ENCODE results near the gene MIDN. TPM values are rescaled to one million over a fixed set of nuclear protein-coding genes. Genes with fewer than 3 reads are reported as not detected.

MIDN gene
- total RNA-seq, 2 donors from 2014 or later, result 76.5 to 86.3 TPM

DNA sequence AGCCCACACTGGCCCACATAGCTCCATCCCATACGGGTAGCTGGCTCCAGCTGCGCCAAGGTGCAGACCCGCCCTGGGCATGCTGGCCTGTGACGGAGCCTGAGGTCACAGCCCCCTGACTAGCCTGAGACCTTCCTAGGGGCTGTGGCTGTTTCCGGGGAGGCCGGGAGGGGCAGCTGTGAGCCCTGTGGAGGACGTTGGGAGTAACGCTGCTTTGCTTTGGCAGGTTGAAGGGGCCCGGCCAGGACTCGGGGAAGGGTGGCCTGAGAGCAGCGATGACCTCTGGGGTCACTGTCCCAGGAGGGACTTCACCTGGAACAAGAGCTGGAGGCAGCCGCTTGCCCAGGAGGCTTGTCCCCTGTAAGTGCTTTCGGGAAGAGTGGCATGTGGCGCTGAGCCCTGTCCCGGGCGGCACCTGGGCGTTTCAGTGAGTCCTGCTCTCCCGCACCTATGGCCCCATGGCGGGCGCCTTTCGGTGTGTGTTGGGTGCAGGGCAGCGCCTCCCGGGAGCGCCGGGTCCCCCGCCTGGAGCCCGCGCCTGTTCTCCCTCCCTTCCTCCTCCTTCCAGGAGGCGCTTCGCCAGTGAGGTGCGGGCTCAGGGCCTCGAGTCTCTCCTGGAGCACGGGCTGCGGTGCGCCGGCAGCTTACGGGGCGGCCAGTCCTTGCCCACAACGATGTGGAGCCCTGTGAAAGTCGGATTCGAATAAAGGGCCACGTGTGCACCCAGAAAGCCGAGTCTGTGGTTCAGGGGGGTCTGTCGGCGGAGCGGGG, 25.9 kb downstream of the MIDN start:
- intact Hi-C loops (cut with DNase I), result loop anchor here in 1 of 2 donors (10.0 kb wide), 1 partner anchor 111 kb away; the partner anchor contains the start of gene NDUFS7
- DNase-seq (ENCODE audit: low spot score), result no peak

DNA sequence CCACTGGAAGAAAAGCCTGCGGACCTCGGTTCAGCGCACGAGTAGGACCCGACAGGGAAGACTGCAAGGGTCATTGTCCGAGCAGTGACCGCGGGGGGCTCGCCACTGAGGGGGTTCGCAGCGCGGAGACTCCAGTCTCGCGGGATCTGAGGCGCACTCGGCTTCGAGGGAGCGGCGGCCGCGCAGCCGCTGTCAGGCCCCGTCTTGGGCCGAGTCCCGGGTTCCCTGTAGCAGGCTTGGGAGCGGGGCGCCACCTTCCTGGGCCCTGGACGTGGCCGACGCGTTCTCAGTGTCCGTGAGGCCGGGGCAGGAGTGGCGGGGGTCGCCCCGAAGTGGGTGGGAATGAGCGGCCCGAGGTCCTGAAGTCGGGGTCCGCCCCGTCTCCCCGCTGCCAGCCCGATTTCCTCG, 26.5 kb downstream of the MIDN start:
- DNase-seq (ENCODE audit: low spot score), result peak; percentile 87
- intact Hi-C loops (cut with DNase I), result loop anchor here in 1 of 2 donors (10.0 kb wide), 1 partner anchor 110 kb away; the partner anchor contains the start of gene NDUFS7

DNA sequence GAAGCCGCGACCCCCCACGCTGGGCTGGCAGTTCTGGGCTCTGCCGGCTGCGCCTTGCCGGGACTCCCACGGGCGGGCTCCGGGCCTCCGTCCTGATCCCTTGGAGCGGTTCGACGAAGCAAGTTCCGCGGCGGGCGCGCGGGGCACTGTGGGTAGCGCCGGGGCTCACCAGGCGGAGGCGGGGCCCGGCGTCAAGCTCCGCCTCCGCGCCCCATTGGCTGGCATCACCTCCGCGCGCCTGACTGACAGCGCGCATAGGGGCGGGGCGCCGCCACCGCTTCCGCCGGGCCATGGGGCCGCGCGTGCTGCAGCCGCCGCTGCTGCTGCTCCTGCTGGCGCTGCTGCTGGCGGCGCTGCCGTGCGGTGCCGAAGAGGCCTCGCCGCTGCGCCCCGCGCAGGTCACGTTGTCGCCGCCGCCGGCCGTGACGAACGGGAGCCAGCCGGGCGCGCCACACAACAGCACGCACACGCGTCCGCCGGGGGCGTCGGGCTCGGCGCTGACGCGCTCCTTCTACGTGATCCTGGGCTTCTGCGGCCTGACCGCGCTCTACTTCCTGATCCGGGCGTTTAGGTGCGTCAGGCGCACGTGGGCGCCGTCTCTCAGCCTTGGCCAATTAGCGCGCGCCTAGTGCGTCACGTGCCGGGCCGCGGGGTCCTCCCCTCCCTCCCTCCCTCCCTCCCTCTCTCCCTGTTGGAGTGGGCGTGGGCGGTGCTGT, 27.0 kb downstream of the MIDN start, which contains the start of gene FAM174C:
FAM174C (plus strand) TSS at position 271 of the 716 bp plus-strand sequence; CDS start at position 291, 20 bp downstream.
- intact Hi-C loops (cut with DNase I), result loop anchor here in 1 of 2 donors (10.0 kb wide), 1 partner anchor 109 kb away; the partner anchor contains the start of gene NDUFS7
- DNase-seq (ENCODE audit: low spot score), result peak; percentile 99

DNA sequence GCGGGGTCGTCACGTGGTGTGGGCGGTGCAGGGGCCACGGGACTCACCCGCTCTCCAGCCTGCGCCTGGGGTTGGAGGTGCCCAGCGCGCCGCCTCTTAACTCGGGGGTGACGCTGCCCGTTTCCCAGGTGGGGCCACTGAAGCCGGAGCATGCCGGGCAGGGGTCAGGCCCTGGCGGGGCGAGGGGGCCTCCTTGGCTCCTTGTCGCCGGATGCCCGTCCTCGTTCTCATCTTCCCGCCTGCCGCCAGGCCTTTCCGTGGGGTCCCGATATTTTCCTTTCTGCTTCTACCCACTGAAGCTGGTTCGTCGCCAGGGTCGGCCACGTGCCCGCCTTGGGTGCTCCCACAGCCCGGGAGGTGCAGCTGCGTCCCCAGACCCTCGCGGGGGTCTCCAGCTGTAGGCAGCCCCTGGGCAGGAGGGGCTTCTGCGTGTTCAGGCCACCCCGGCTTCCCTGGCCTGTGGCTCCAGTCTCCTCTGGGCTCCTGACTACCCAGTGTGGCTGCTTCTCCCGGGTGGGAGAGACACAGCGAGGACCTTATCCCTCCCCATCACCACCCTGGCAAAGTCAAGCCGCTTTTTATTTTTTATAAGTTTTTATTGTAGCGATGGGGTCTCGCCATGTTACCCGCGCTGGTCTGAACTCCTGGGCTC, 27.7 kb downstream of the MIDN start:
- intact Hi-C loops (cut with DNase I), result loop anchor here in 1 of 2 donors (10.0 kb wide), 1 partner anchor 109 kb away; the partner anchor contains the start of gene NDUFS7
- no peak for DNase-seq (ENCODE audit: low spot score)

DNA sequence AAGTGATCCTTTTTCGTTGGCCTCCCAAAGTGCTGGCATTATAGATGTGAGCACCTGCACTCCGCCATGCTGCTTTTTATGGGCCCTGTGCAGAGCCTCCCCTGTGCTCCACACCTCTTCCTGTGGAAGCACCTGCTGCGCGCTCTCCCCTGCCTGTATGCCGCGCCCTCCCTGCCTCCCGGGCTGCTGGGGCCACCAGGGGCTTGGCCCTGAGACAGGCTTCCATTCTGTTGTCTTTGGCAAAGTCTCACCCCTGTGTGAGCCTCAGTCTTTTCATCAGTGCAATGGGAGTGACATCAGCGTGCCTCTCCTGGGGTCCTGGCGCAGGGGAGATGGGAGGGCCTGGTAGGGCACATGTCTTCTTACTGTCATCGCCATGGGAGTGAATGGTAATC, 28.2 kb downstream of the MIDN start:
- intact Hi-C loops (cut with DNase I), result loop anchor here in 1 of 2 donors (10.0 kb wide), 1 partner anchor 108 kb away; the partner anchor contains the start of gene NDUFS7
- DNase-seq (ENCODE audit: low spot score), result no peak

DNA sequence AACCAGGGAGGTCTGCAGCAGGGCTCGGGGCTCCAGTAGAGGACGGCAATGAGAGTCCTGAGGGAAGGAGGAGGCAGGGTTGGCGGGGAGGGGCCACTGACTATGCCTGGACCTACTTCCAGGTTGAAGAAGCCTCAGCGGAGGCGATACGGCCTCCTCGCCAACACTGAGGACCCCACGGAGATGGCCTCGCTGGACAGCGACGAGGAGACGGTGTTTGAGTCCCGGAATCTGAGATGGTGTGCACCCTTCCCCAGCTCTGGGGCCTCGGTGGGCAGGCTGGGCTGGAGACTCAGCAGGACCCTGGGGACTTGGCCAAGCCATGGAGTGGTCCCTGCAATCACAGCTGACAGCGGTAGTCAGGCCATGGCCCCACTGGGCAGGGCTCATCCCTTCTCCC, 28.7 kb downstream of the MIDN start:
- DNase-seq (ENCODE audit: low spot score), result no peak
- intact Hi-C loops (cut with DNase I), result loop anchor here in 1 of 2 donors (10.0 kb wide), 1 partner anchor 108 kb away; the partner anchor contains the start of gene NDUFS7

DNA sequence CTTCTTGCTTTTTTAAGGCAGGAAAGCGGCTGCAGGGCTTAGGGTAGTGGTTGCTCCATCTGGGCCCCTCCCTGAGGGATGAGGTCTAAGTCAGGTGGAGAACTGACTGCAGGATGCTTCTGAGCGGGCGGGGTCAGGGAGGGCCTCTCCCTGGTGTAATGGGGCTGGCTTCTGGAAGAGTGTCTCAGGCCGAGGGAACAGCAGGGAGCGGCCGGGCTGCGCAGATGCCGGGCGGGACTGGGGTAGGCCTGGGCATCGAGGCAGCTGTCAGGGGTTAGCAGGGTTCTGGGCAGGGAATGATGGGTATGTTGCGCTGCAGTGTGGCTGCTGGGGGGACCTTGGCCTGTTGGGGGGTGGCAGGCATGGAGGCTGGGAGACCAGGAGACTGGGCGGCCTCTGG, 29.7 kb downstream of the MIDN start:
- DNase-seq (ENCODE audit: low spot score), result no peak
- intact Hi-C loops (cut with DNase I), result loop anchor here in 1 of 2 donors (10.0 kb wide), 1 partner anchor 107 kb away; the partner anchor contains the start of gene NDUFS7

DNA sequence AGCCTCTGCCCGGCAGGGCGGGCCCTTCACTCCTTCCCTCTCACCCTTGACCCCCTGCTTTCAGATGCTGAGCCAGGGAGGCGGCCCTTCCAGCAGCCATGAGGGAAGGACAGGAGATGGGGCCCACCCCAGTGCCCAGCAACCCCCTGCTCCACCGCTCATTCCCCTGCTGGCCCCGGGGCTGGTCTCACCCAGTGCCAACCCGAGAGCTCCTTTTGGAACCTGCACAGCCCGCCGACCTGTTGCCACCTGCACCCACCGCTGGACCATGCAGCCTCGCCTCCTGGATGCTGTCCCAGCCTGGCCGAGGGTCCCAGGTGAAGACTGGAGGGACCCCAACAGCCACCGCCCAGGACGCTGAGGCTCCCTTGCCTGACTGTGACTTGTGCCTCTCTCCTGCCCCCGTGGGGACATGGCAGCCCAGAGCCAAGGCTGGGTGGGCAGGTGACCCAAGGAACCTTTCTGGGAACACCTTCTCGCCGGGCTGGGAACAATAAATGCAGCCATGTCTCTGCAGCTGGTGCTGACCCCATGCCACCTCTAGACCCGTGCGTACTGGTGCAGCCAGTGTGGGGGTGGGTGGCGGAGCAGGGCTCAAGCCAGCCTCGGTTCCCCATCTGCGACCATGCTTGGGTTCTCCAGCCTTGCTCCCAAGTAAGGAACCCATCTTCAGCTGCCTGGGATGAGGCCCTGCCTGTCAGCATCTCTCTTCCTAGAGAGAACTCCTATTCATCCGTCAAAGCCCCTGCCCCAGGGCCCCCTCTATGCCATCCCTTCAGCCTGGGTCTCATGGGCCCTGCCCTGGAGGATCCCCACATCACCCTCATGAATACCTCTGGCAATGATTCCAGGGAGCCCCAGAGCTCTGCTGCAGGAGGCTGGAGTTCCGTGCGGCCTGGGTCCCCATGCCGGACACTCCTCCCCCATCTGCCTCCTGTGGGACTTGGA, 30.6 kb downstream of the MIDN start:
- no peak for DNase-seq (ENCODE audit: low spot score)
- intact Hi-C loops (cut with DNase I), result loop anchor here in 1 of 2 donors (10.0 kb wide), 1 partner anchor 106 kb away; the partner anchor contains the start of gene NDUFS7

DNA sequence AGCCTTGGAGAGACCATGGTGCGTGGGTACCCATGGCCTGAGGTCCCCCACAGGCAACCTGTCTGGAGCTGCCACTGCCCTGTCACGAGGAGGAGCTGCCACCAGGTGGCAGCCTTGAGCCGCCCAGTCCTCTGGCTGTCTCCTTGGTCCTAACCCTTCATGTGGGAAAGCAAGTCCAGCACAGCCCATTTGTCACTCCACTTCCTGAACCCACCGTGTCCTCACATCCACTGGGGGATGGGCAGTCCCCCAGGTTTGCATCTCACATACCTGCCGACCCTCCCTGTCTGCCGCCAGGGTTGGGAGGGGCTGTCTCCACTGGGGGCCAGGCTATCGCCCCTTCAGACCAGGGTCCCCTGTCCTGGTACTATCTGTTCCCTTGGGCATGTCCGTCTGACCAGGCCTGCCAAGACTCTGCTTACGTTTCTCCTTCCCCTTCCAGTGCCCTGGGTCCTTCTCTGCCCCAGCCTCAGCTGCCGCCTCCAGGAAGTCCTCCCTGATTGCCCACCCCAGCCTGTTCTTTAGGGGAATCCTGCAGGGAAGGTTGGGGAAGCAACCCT, 31.5 kb downstream of the MIDN start:
- intact Hi-C loops (cut with DNase I), result loop anchor here (5.0 to 10.0 kb wide), 4 partner anchors 77 to 175 kb away; partner anchors contain the start of genes APC2 (in 1 of the 2), DAZAP1 (in 1 of the 2), GAMT (in 1 of the 2) and NDUFS7 (in 1 of the 2)
- DNase-seq (ENCODE audit: low spot score), result peak; percentile 94

DNA sequence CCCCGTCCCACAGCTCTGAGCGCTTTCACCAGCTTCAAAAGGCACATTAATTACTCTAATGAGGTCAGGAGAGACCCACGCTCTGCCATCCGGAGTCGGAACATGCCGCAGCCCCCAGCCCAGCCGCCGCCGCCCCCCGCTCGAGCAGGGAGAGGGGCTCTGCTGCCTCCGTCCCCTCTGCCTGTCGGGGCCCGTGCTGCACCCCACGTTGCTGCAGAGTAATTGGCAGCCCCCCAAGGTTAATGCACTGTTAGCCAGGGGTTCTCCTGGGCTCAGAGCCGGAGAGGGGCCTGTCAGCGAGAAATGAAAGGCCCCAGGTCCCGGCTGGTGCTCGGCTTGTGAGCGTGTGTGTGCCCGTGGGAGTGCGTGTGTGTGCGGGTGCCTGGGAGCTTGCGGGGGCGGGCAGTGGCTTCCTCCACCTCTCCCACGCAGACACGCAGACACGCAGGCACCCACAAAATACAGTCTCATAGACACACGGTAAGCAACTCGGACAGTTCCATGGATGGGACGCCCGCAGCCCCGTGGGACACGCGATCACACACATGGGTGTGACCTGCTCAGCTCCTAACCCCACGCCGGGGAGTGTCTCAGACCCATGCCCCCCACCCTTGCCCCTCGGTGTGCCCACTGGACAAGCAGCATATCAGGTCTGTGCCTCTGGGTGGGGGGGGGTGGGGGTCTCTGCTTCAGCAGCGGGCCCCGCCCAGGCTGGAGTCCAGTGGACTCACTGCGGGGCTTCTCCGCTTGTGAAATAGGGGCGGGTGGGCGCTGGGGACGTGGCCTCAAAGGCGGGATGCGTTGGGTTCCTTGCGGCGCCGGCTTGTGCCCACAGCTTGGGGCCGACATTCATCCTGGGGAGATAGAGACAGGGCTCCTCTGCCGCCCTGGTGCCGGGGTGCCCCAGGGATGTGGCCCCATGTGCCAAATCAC, 32.5 kb downstream of the MIDN start:
- intact Hi-C loops (cut with DNase I), result loop anchor here (5.0 to 10.0 kb wide), 3 partner anchors 76 to 174 kb away; partner anchors contain the start of genes APC2 (in 1 of the 2), DAZAP1 (in 1 of the 2) and GAMT (in 1 of the 2)
- DNase-seq (ENCODE audit: low spot score), result no peak

DNA sequence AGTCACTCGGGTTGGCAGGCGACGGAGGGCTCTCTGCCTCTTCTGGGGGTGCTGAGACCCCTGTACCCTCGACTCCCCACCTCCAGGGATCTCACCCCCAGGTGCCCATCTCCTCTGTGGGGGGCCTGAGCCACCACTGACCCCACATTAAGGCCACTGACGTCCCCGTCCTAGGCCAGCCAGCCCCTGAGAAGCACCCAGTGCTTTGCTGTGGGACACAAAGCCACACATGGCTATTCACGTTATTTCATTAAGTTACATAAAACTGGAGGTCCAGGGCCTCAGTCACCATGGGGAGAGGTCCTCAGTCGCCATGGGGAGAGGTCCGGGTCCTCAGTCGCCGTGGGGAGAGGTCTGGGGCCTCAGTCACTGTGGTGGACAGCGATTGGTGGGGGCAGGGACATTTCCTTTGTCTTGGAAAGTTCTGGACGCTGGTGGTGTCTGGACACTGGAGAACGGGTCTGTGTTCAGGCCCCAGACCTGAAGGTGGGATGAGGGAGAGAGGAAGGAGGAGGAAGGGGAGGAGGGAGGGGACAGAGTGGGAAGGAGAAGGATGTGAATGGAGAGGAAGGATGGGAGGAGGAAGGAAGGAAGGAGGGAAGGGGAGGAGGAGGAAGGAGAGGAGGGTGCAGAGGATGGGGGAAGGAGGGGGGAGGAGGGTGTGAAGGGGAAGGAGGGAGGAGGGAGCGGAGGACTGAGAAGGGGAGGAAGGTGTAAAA, 33.3 kb downstream of the MIDN start:
- intact Hi-C loops (cut with DNase I), result loop anchor here (5.0 to 10.0 kb wide), 3 partner anchors 76 to 173 kb away; partner anchors contain the start of genes APC2 (in 1 of the 2), DAZAP1 (in 1 of the 2) and GAMT (in 1 of the 2)
- DNase-seq (ENCODE audit: low spot score), result no peak

DNA sequence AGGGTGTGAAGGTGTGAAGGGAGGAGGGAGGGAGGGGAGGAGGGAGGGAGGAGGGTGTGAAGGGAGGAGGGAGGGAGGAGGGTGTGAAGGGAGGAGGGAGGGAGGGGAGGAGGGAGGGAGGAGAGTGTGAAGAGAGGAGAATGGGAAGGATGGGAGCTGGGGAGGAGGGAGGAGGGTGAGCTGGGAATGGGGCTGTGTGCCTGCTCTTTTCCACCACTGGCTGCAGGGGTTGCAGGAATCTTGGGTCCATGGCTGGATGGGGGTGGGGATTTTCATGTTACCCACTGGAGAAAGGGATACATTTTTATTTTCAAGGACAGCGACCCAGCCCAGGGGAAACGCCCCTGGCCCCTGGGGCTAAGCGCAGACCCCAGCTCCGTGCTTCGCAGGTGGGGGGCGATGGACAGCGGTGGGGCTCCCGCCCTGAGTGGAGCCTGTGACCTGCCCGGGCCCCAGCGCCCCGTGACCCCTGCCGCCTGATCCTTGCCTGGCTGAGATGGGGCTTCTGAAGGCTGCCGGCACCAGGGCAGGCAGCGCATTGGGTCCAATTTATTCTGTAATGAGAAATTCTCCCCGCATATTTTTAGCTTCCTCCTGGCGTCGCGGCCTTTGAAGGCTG, 34.3 kb downstream of the MIDN start:
- intact Hi-C loops (cut with DNase I), result loop anchor here (5.0 to 10.0 kb wide), 3 partner anchors 75 to 172 kb away; partner anchors contain the start of genes APC2 (in 1 of the 2), DAZAP1 (in 1 of the 2) and GAMT (in 1 of the 2)
- no peak for DNase-seq (ENCODE audit: low spot score)

DNA sequence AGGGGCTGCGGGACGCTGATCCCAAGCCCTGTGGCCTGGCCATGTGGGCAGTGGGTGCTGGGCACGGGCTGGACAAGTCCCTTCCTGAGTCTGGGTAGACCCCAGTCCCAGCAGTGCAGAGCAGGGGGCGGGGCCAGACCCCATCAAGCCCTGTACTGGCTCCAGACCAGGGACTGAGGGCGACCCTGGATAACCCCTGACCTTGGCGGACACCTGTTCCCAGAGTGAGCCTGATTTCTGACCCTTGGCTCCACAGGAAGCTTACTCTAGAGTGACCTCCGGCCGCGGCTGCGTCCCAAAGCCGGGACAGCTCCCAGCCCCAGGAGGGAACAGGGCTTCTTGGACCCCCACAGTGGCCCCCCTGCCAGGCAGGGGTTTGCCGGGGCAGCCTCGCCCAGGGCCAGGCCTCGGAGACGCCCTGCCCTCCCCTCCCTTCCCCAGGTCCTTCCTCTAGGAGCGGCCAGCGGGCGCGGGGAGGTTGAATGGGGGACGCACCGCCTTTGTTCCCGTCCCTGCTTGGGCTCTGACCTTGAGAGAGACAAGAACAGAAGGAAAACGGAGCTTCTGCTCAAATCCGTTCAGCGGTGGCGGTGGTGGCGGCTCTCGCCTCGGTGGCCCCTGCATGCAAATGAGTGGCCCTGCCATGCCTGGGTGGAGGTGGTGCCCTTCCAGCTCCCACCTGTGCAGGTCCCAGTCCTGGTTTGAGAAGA, 35.0 kb downstream of the MIDN start:
- no peak for DNase-seq (ENCODE audit: low spot score)
- intact Hi-C loops (cut with DNase I), result loop anchor here (5.0 to 10.0 kb wide), 3 partner anchors 74 to 171 kb away; partner anchors contain the start of genes APC2 (in 1 of the 2), DAZAP1 (in 1 of the 2) and GAMT (in 1 of the 2)

DNA sequence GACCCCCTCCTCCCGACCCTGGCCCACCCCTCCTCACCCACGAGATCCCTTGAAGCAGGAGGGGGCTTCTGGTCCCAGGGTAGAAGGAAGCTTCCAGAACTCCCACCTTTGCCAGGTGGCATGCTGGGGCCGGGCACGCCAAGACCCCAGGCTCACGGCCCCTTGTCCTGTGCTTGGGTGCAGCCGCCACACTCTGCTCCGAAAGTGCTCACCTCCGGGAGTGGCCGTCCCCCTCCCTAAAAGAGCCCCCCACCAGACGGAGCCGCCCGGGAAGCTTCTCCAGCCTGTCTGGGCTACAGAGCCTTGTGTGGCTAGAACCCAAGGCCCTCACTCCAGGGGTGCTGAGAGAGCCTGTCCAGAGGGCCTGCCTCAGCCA, 35.5 kb downstream of the MIDN start:
- intact Hi-C loops (cut with DNase I), result loop anchor here (5.0 to 10.0 kb wide), 3 partner anchors 73 to 171 kb away; partner anchors contain the start of genes APC2 (in 1 of the 2), DAZAP1 (in 1 of the 2) and GAMT (in 1 of the 2)
- DNase-seq (ENCODE audit: low spot score), result no peak

Measured in posterior vena cava (tissue), 2 donors.